Fibroblast of skin of back (primary cell): ENCODE data around the gene LSM12. TPM values are rescaled to one million over a fixed set of nuclear protein-coding genes. Genes with fewer than 3 reads are reported as not detected.
"Not testable (repeated sequence)": the region's sequence is repeated elsewhere in the genome, so short reads cannot be mapped to it uniquely, and the experiment has no call there.

Experiments
- DNase-seq: peaks from one replicate; pipeline ENCODE4 v3.0.0-alpha.2; 2013
- polyA plus RNA-seq, 2 experiments: library from polyadenylated mRNA; unstranded; fragments of 120-200 nt; gene quantifications; one replicate each; pipeline ENCODE4 v1.2.1, GENCODE V29; 2013; ENCODE audit not compliant: insufficient read length in 2 of 2

Gene LSM12
- 45.2 TPM for polyA plus RNA-seq (2013, experiment 1 of 2; ENCODE audit: insufficient read length)
- 41.1 TPM for polyA plus RNA-seq (2013, experiment 2 of 2; ENCODE audit: insufficient read length)

DNA sequence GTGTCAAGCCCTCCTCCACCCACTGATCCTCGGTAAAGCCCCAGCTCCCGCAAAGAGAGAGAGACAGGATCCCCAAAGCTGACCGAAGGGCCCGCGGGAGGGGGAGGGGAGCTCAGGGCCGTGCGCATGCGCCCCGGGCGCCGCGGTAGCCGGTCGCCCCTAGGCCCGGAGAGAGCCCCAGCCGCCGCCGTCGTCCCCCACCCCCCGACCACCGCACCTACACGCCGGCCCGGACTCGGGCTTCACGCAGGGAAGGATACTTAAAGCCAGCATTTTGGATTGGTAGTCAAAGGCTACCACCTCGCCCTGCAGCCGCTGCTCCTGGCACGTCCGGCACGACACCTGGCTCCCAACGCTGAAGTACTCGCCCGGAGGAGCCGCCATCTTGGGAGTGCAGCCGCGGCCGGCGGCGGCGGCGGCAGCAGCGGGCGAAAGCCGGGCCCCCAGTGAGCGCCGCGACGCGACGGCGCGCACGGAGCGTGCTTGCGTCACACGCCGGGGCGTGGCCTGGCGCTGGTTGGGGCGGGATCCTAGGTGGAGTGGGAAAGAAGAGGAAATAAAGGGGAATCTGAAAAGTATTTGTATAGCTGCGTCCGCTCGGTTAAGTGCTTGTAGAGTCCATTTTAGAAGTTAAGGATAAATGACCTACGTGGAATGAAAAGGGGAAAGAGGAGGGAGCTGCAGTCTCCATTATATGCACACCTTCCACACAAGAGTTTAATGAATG, at the start of gene LSM12:
TSS of gene LSM12 (minus strand) at position 468 of the 727 bp plus-strand sequence. CDS start at position 384, 84 bp downstream.
- peak; percentile 91 for DNase-seq

- peak; percentile 50 for DNase-seq
Observed at GRCh38 chr17:44115585-44116415, 49.3 kb upstream of the LSM12 start.

- DNase-seq, result no peak
Observed at GRCh38 chr17:44113868-44114840, 47.7 kb upstream of the LSM12 start.

GRCh38 chr17:44113382-44113781, 46.9 kb upstream of the LSM12 start:
- DNase-seq, result no peak

DNA sequence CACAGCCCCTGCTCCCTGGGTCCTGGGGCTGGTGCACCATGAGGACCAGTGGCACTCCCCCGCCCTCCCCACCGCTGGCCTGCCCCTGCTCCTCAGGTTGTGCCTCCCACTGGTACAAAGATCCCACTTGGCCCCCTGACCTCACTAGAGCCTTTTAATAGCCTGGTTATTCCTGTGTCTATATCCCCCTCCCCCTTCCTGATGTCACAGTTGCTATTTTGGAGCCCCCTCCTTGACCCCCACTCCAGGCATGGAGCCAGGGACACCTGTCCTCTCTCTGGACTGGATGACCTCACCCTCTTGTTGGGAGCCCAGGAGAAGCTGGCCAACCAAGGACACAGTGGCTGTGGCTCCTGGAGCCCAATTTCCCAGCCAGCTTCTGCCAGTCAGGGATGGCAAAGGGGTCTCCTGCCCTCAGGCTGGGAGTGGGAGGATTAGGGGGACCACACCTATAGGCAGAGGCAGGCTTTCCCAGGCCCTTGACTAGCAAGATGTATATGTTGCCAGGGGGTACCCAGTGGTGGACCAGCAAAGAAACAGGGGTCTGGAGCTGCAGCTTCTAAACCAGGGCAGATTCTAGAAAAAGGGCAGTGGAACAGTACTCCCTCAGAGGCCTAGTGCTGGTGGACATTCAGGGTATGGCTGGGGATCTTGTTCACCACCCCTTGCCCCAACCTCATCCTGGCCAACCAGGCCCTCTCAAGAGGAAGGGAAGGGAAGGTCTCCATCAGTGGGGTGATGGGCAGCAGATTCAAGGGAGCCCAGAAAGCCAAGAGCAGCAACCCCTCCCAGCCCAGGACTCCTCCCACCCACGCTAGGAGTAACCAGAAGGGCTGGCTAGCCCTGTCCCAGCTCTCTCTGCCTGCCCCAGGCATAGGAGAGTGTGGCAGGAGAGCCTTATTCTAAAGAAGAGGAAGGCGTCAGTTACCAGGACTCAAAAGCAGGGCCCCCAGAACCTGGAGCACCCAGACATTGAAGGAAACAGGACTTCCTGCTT, 46.1 kb upstream of the LSM12 start:
- DNase-seq, result no peak

DNA sequence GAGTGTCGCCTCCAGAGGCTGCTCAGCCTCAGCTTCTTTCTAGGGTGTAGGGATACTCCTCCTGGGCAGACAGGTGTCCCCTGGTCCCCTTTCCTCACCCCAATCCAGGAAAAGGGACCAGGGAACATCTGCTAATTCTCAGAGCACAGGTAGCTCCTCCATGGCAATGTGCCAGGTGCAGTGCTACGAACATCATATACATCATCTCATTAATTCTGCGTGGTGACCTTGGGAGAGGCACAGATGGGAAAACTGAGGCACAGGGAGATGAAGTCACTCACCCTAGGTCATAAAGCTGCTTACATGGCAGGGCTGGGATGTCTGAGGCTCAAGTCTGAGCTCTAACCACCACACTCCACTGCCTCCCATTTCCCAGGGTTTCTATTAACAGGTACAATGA, 45.3 kb upstream of the LSM12 start:
- no peak for DNase-seq

- peak; percentile 95 for DNase-seq
Observed at GRCh38 chr17:44110823-44111633, 44.6 kb upstream of the LSM12 start.

DNA sequence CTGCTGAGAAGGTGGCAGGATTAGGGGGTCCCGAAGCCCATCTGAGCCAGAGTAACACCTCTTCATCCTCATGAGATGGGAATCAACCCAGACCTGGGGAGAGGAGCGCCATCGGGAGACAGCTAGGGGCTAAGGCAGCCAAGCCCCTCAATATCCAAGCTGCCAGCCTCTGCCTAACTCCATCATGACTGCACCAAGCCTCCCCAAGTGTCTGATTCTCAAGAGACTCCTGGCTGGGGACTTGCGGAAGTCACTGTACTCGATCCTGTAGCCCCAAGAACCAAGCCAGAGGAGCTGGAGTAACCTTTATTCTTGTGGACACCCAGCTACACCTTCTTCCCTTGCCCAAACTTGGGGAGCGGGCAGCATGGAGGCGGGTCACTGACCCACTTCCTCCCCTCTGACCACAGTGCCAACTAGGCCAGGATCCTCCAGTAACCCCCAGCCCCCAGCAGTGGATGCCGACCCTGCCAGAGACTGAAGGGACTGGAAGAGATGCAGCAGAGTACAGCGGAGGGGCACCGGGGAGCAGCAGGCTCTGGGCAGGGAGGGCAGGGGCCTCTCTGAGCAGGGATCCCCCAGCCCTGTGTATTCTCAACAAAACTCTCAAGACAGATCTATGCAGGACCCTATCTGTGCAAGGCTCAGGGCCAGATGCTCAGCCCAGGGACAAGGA, 43.7 kb upstream of the LSM12 start:
- no peak for DNase-seq

GRCh38 chr17:44109312-44109630, 42.8 kb upstream of the LSM12 start:
- DNase-seq, result no peak

DNA sequence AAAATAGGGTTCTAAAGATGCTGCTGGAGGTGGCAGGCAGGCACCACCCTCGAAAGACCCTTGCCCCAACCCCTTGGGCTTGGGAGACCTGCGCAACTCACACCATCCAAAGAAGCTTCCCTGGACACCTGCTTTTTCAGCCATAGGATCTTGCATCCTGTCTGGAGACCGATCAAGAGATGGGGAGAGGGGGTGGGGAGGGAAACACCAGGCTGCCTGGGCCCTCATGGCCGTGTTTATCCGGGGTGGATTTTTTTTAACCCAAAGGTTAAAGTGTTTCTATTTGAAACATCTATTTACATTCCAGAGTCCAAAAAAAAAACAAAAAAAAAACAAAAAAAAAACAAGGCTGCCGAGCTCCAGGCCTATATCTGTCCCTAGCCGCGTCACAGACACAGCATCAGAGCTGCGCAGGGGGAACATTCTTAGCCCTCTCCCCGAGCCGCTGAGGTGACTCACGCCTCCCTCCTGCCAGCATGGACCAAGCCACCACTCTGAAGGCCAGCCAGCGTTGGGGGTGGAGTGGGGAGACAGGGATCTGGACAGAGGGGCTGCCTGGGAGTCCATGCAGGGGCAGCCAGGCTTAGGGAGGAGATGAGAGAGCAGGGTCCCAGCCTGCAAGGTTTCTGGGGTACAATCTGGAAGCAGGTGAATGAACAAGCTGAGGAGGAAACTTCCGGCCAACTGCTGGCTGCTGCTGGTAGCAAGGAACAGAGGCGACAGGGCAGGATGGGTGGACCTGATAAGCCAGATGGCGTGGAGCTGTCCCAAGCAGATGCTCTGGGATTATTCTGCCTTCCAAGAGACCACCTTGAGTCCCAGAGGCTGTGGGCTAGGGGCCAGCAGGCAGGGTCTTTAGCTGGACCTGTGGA, 42.2 kb upstream of the LSM12 start:
- DNase-seq, result peak; percentile 99

GRCh38 chr17:44106801-44107200, 40.3 kb upstream of the LSM12 start:
- DNase-seq, result no peak

GRCh38 chr17:44105941-44106340, 39.5 kb upstream of the LSM12 start:
- DNase-seq, result no peak

DNA sequence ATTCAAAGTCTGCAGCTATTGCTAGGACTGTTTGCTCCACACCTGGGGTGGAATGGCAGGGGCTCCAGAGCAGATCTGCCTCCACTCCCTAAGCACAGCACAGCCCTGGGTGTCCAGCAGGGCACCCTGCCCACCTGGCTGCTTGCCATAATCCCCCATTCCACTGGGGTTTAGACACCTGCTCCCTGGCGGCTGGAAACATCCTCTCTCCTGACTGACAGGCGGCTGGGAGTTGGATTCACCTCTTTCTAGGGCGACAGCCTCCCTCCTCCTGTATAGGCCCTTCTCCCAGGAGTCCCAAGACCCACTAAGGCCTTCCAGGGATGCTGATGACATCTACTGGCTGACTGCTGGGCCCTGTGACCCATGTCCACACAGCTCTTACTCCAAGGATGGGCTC, 39.0 kb upstream of the LSM12 start:
- no peak for DNase-seq

DNA sequence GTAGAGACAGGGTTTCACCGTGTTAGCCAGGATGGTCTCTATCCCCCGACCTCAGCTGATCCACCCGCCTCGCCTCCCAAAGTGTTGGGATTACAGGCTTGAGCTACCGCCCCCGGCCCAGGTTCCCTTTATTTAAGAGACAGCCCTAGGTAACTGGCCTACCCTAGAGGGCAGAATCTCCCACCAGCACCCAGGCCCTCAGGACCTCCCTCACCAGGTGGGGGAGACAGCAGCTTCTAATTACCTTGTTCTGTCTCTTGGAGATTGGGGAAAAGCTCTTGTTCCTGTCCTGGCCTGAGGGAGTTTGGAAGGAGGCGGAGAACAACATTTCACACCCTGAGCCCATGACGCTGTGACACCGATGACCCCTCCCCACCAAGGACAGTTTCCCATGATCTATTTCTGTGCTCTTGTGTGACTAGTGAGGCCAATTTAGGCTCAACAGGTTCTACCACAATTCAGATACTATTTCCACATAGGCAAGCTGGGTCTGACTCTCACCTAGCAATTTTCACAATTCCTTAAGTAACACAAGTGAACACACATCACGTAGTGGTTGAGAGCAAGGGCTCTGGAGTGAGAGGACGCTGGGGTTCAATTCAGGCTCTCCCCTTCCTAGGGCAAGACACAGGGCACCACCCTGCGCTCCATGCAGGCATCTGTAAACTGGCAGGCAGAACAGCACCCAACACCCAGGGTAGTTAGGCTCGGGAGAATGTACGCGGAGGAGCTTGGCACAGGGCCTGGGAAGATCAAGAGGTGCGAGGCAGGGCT, 36.6 kb upstream of the LSM12 start:
- DNase-seq, result no peak

GRCh38 chr17:44101858-44102257, 35.4 kb upstream of the LSM12 start:
- not testable (repeated sequence) for DNase-seq

- peak; percentile 88 for DNase-seq
Observed at GRCh38 chr17:44097110-44097958, 30.9 kb upstream of the LSM12 start.
